Measurements from ENCODE around the gene CPM. TPM values are rescaled to one million over a fixed set of nuclear protein-coding genes. Genes with fewer than 3 reads are reported as not detected.

CPM gene
- total and polyA plus RNA-seq, 10 of the 15 experiments (the other 5 are each of a cell fraction or from before 2014, with no cell fraction given): 0.06 to 1.7 (median 0.41) TPM

DNA sequence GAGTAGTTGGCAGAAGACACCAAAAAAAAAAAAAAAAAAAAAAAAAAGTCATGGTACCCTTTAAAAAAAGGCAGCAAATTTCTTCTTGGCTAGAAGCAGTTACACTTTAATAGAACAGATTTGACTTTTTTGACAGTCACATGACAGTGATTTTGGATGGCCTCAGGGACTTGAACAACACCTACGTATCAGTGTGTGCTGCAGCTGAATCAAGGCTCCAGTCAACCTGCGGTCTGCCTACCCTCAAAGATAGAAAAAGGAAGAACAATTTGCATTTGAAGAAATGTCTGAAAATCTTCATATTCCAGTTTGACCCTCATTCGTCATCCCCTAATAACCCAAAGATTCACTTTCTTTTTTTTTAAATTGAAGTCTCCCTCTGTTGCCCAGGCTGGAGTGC is 71.1 kb downstream of the CPM start (continued):
- TF ChIP-seq, protein P1, sequence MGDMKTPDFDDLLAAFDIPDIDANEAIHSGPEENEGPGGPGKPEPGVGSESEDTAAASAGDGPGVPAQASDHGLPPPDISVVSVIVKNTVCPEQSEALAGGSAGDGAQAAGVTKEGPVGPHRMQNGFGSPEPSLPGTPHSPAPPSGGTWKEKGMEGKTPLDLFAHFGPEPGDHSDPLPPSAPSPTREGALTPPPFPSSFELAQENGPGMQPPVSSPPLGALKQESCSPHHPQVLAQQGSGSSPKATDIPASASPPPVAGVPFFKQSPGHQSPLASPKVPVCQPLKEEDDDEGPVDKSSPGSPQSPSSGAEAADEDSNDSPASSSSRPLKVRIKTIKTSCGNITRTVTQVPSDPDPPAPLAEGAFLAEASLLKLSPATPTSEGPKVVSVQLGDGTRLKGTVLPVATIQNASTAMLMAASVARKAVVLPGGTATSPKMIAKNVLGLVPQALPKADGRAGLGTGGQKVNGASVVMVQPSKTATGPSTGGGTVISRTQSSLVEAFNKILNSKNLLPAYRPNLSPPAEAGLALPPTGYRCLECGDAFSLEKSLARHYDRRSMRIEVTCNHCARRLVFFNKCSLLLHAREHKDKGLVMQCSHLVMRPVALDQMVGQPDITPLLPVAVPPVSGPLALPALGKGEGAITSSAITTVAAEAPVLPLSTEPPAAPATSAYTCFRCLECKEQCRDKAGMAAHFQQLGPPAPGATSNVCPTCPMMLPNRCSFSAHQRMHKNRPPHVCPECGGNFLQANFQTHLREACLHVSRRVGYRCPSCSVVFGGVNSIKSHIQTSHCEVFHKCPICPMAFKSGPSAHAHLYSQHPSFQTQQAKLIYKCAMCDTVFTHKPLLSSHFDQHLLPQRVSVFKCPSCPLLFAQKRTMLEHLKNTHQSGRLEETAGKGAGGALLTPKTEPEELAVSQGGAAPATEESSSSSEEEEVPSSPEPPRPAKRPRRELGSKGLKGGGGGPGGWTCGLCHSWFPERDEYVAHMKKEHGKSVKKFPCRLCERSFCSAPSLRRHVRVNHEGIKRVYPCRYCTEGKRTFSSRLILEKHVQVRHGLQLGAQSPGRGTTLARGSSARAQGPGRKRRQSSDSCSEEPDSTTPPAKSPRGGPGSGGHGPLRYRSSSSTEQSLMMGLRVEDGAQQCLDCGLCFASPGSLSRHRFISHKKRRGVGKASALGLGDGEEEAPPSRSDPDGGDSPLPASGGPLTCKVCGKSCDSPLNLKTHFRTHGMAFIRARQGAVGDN (IDR thresholded peaks at IDR 0.05): no peak
- TF ChIP-seq, protein P2, sequence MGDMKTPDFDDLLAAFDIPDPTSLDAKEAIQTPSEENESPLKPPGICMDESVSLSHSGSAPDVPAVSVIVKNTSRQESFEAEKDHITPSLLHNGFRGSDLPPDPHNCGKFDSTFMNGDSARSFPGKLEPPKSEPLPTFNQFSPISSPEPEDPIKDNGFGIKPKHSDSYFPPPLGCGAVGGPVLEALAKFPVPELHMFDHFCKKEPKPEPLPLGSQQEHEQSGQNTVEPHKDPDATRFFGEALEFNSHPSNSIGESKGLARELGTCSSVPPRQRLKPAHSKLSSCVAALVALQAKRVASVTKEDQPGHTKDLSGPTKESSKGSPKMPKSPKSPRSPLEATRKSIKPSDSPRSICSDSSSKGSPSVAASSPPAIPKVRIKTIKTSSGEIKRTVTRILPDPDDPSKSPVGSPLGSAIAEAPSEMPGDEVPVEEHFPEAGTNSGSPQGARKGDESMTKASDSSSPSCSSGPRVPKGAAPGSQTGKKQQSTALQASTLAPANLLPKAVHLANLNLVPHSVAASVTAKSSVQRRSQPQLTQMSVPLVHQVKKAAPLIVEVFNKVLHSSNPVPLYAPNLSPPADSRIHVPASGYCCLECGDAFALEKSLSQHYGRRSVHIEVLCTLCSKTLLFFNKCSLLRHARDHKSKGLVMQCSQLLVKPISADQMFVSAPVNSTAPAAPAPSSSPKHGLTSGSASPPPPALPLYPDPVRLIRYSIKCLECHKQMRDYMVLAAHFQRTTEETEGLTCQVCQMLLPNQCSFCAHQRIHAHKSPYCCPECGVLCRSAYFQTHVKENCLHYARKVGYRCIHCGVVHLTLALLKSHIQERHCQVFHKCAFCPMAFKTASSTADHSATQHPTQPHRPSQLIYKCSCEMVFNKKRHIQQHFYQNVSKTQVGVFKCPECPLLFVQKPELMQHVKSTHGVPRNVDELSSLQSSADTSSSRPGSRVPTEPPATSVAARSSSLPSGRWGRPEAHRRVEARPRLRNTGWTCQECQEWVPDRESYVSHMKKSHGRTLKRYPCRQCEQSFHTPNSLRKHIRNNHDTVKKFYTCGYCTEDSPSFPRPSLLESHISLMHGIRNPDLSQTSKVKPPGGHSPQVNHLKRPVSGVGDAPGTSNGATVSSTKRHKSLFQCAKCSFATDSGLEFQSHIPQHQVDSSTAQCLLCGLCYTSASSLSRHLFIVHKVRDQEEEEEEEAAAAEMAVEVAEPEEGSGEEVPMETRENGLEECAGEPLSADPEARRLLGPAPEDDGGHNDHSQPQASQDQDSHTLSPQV (IDR thresholded peaks at IDR 0.05): no peak
- no peak for TF ChIP-seq ESRRA (IDR thresholded peaks at IDR 0.05; ENCODE audit: low read length)

DNA sequence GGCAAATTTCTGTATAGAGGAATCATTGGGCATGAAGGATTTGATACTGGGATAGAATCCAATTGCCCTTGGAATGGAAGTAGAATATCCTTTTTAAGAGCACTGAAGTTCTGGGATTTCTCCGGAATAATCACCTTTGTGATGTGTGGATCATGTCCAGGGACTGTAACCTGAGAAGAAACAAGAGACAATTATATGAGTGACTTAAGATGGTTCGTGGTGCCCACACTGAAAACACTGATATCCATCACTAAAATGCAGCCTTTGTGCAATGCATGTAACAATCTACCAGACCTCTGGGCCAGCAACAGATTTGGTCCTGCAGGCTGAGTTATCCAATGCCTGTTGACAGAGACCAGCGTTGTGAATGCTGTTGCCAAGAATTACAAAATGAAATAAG is 76.5 kb downstream of the CPM start:
- in situ Hi-C loops (cut with MboI): no loop called here
- WGBS (ENCODE audit: insufficient coverage, insufficient replicate concordance, low lambda C conversion rate, missing lambda C conversion rate): 59% methylated on average over 3 of the region's 3 CpGs
- TF ChIP-seq CEBPB (IDR thresholded peaks at IDR 0.05; ENCODE audit: borderline replicate concordance in 1 of 2, low read depth in 2 of 2, low read length in 2 of 2) (no peak), SP1 (IDR thresholded peaks at IDR 0.05; ENCODE audit: low read depth, low read length) (no peak), TBL1XR1 (IDR thresholded peaks at IDR 0.05; ENCODE audit: low read depth, low read length) (no peak)
- TF ChIP-seq, protein P3, sequence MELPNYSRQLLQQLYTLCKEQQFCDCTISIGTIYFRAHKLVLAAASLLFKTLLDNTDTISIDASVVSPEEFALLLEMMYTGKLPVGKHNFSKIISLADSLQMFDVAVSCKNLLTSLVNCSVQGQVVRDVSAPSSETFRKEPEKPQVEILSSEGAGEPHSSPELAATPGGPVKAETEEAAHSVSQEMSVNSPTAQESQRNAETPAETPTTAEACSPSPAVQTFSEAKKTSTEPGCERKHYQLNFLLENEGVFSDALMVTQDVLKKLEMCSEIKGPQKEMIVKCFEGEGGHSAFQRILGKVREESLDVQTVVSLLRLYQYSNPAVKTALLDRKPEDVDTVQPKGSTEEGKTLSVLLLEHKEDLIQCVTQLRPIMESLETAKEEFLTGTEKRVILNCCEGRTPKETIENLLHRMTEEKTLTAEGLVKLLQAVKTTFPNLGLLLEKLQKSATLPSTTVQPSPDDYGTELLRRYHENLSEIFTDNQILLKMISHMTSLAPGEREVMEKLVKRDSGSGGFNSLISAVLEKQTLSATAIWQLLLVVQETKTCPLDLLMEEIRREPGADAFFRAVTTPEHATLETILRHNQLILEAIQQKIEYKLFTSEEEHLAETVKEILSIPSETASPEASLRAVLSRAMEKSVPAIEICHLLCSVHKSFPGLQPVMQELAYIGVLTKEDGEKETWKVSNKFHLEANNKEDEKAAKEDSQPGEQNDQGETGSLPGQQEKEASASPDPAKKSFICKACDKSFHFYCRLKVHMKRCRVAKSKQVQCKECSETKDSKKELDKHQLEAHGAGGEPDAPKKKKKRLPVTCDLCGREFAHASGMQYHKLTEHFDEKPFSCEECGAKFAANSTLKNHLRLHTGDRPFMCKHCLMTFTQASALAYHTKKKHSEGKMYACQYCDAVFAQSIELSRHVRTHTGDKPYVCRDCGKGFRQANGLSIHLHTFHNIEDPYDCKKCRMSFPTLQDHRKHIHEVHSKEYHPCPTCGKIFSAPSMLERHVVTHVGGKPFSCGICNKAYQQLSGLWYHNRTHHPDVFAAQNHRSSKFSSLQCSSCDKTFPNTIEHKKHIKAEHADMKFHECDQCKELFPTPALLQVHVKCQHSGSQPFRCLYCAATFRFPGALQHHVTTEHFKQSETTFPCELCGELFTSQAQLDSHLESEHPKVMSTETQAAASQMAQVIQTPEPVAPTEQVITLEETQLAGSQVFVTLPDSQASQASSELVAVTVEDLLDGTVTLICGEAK (IDR thresholded peaks at IDR 0.05; ENCODE audit: borderline replicate concordance): no peak
- TF ChIP-seq, protein P4, sequence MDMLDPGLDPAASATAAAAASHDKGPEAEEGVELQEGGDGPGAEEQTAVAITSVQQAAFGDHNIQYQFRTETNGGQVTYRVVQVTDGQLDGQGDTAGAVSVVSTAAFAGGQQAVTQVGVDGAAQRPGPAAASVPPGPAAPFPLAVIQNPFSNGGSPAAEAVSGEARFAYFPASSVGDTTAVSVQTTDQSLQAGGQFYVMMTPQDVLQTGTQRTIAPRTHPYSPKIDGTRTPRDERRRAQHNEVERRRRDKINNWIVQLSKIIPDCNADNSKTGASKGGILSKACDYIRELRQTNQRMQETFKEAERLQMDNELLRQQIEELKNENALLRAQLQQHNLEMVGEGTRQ (IDR thresholded peaks at IDR 0.05; ENCODE audit: borderline replicate concordance, low read depth, low read length): no peak

More for the DNA sequence above, 76.5 kb downstream of the CPM start:
- POLR2A ChIA-PET: no interaction called here
- Histone ChIP-seq H3K4me1 (ENCODE audit: control insufficient read depth, insufficient read depth, low read length) (no peaks in the 10 kb centered on the region), H3K27ac (ENCODE audit: control insufficient read depth, insufficient read depth) (no peak overlapping the region), H3K79me2 (ENCODE audit: control insufficient read depth, insufficient read depth, low read length) (no peaks in the 10 kb centered on the region), H3K4me2 (ENCODE audit: control insufficient read depth, insufficient read depth) (no peak overlapping the region), H4K20me1 (ENCODE audit: control insufficient read depth, insufficient read depth) (no peaks in the 10 kb centered on the region), H3K4me3 (no peak overlapping the region), H3K36me3 (ENCODE audit: control insufficient read depth in 2 of 2, insufficient read depth in 2 of 2, low read length in 1 of 2) (no peaks in the 10 kb centered on the region), H3K27me3 (replicated peaks in 1 of 2; ENCODE audit: control insufficient read depth in 2 of 2, insufficient read depth in 2 of 2, low read length in 1 of 2) (no peaks in the 10 kb centered on the region), H2AFZ (ENCODE audit: control insufficient read depth, low read depth, low read length) (no peak overlapping the region), H3K9ac (ENCODE audit: control insufficient read depth, insufficient read depth, low read length) (no peak overlapping the region), H3K9me3 (replicated peaks; ENCODE audit: control insufficient read depth, insufficient read depth, low read length) (no peaks in the 10 kb centered on the region)
- DNase-seq (ENCODE audit: low read depth, low spot score) (no peak), ATAC-seq (no peak), FAIRE-seq (no peak)
- CTCF ChIA-PET: no interaction called here
- SMC1A ChIA-PET (ENCODE audit: uncharacterized antibody, unreplicated experiment): no interaction called here
- RAD21 ChIA-PET (ENCODE audit: unreplicated experiment): no interaction called here
- intact Hi-C loops (cut with micrococcal nuclease; ENCODE audit: unreplicated experiment): no loop called here
- no TSS peak for BruUV-seq (replicated peaks)

All from GM12878 (cell line).